ENCODE measurements around the gene USP10. TPM values are rescaled to one million over a fixed set of nuclear protein-coding genes. Genes with fewer than 3 reads are reported as not detected.

Gene USP10
- polyA plus RNA-seq, 1 experiment, result 55.1 TPM

- no peak for DNase-seq (ENCODE audit: low read depth)
- CTCF ChIA-PET, result interaction anchor here (0.7 to 2.0 kb wide), 4 partner anchors 9 to 55 kb away, joined by 3 to 6 read pairs (median 4); no protein-coding TSS in a partner anchor
- Histone ChIP-seq H3K4me3 (ENCODE audit: low read depth, low read length) (no peak overlapping the region), H3K27me3 (ENCODE audit: control insufficient read depth, insufficient read depth, low read length) (no peaks in the 10 kb centered on the region), H3K36me3 (ENCODE audit: control insufficient read depth, insufficient read depth, low read length) (peaks cover 1% of the 10 kb centered on the region; the same call in 1 of the 2 replicates)
- TF ChIP-seq, protein P1, sequence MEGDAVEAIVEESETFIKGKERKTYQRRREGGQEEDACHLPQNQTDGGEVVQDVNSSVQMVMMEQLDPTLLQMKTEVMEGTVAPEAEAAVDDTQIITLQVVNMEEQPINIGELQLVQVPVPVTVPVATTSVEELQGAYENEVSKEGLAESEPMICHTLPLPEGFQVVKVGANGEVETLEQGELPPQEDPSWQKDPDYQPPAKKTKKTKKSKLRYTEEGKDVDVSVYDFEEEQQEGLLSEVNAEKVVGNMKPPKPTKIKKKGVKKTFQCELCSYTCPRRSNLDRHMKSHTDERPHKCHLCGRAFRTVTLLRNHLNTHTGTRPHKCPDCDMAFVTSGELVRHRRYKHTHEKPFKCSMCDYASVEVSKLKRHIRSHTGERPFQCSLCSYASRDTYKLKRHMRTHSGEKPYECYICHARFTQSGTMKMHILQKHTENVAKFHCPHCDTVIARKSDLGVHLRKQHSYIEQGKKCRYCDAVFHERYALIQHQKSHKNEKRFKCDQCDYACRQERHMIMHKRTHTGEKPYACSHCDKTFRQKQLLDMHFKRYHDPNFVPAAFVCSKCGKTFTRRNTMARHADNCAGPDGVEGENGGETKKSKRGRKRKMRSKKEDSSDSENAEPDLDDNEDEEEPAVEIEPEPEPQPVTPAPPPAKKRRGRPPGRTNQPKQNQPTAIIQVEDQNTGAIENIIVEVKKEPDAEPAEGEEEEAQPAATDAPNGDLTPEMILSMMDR (IDR thresholded peaks at IDR 0.05; ENCODE audit: insufficient read depth, low read depth, low read length), result no peak
- POLR2A ChIA-PET, result no interaction called here
Measured at GRCh38 chr16:84714028-84714427, 14.2 kb downstream of the USP10 start.

GRCh38 chr16:84715424-84715823 is 15.6 kb downstream of the USP10 start:
- POLR2A ChIA-PET, result no interaction called here
- H3K27me3 ChIP-seq (ENCODE audit: control insufficient read depth, insufficient read depth, low read length), result no peaks in the 10 kb centered on the region
- H3K4me3 ChIP-seq (ENCODE audit: low read depth, low read length), result no peak overlapping the region
- DNase-seq (ENCODE audit: low read depth), result no peak
- TF ChIP-seq, protein P1 (IDR thresholded peaks at IDR 0.05; ENCODE audit: insufficient read depth, low read depth, low read length), result no peak
- CTCF ChIA-PET, result interaction anchor here (1.4 to 3.5 kb wide), 3 partner anchors 11 to 93 kb away, joined by 3 to 26 read pairs (median 12); no protein-coding TSS in a partner anchor
- H3K36me3 ChIP-seq (ENCODE audit: control insufficient read depth, insufficient read depth, low read length), result peaks cover 1% of the 10 kb centered on the region; the same call in 1 of the 2 replicates

- ChIA-PET CTCF (interaction anchor here (0.6 to 3.5 kb wide), 4 partner anchors 10 to 440 kb away, joined by 3 to 26 read pairs (median 8); no protein-coding TSS in a partner anchor), POLR2A (no interaction called here)
- Histone ChIP-seq H3K4me3 (ENCODE audit: low read depth, low read length) (no peak overlapping the region), H3K36me3 (ENCODE audit: control insufficient read depth, insufficient read depth, low read length) (peaks cover 1% of the 10 kb centered on the region; the same call in 1 of the 2 replicates), H3K27me3 (ENCODE audit: control insufficient read depth, insufficient read depth, low read length) (no peaks in the 10 kb centered on the region)
- TF ChIP-seq, protein P1 (IDR thresholded peaks at IDR 0.05; ENCODE audit: insufficient read depth, low read depth, low read length), result no peak
- DNase-seq (ENCODE audit: low read depth), result no peak
Measured at GRCh38 chr16:84715854-84716253, 16.1 kb downstream of the USP10 start.

DNA sequence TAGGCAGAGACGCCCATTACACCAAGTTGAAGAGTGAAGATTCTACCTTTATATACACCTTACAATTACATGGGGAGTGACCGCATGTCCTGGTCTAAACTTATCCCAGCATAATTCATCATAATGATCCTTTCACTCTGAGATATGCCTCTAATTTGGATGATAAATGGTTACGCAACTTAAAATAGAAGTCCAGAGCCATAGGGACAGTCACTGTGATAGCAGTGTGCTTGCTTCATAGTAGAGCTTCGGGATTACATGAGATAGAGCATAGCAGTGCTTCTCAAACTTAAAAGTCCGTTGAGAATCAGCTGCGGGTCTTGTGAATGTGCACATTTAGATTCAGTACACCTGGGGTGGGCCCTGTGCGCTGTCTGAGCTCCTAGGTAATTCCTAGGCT is 16.9 kb downstream of the USP10 start:
- no peak for DNase-seq (ENCODE audit: low read depth)
- H3K27me3 ChIP-seq (ENCODE audit: control insufficient read depth, insufficient read depth, low read length), result no peaks in the 10 kb centered on the region
- H3K4me3 ChIP-seq (ENCODE audit: low read depth, low read length), result no peak overlapping the region
- ChIA-PET POLR2A (no interaction called here), CTCF (interaction anchor here (0.7 to 3.5 kb wide), 4 partner anchors 9 to 94 kb away, joined by 3 to 26 read pairs (median 8); no protein-coding TSS in a partner anchor)
- TF ChIP-seq, protein P1 (IDR thresholded peaks at IDR 0.05; ENCODE audit: insufficient read depth, low read depth, low read length), result no peak
- peaks cover 1% of the 10 kb centered on the region; the same call in 1 of the 2 replicates for H3K36me3 ChIP-seq (ENCODE audit: control insufficient read depth, insufficient read depth, low read length)

DNA sequence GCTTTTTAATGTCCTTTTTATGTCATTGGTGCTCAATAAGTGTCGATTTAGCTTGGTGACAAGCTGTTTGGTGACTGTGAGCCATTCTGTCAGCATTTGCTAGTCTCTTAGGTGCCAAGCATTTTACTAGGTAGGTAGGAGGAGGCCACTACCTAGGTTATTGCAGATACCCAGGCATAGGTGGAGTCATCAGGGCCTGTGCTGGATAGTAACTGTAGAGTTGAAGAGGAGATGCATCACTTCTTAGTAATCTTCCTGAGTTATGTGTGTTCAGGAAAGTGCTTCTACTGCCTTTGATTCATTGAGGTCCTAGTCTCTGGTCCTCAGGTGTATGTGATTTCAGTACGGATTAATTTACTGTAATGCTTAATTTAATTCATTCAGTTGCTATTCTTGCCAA is 17.7 kb downstream of the USP10 start:
- Histone ChIP-seq H3K36me3 (ENCODE audit: control insufficient read depth, insufficient read depth, low read length) (no peaks in the 10 kb centered on the region; the same call in 1 of the 2 replicates), H3K27me3 (ENCODE audit: control insufficient read depth, insufficient read depth, low read length) (no peaks in the 10 kb centered on the region), H3K4me3 (ENCODE audit: low read depth, low read length) (no peak overlapping the region)
- ChIA-PET CTCF (interaction anchor here (3.0 to 3.5 kb wide), 2 partner anchors 8 to 21 kb away, joined by 12 to 26 read pairs; no protein-coding TSS in a partner anchor), POLR2A (no interaction called here)
- no peak for DNase-seq (ENCODE audit: low read depth)
- TF ChIP-seq, protein P1 (IDR thresholded peaks at IDR 0.05; ENCODE audit: insufficient read depth, low read depth, low read length), result no peak
